Nephron progenitor cell (in vitro differentiated cells): ENCODE measurements around the gene UTY.

ENCODE experiments used
- DNase-seq: peaks from one replicate; pipeline ENCODE4 v3.0.0; 2021
- H3K27ac Mint-ChIP-seq: 2 replicates; pipeline ENCODE4 v1.8.0; 2021; ENCODE audit warnings: mild to moderate bottlenecking, moderate library complexity, mixed read lengths
- H3K27me3 Mint-ChIP-seq: 2 replicates; pipeline ENCODE4 v1.8.0; 2021; ENCODE audit warnings: mild to moderate bottlenecking, low read depth, mixed read lengths; ENCODE audit not compliant: poor library complexity
- H3K36me3 Mint-ChIP-seq: 2 replicates; pipeline ENCODE4 v1.8.0; 2021; ENCODE audit warnings: low read depth, mixed read lengths
- H3K4me1 Mint-ChIP-seq: 2 replicates; pipeline ENCODE4 v1.8.0; 2021; ENCODE audit warnings: mixed read lengths
- H3K4me3 Mint-ChIP-seq: 2 replicates; pipeline ENCODE4 v1.8.0; 2021; ENCODE audit warnings: mild to moderate bottlenecking, moderate library complexity, mixed read lengths
- H3K9me3 Mint-ChIP-seq: 2 replicates; pipeline ENCODE4 v1.8.0; 2021; ENCODE audit warnings: mild to moderate bottlenecking, moderate library complexity, mixed read lengths
- CTCF ChIP-seq: fragments of 200-600 bp; sonication (generic); IDR thresholded peaks from 2 replicates; pipeline ENCODE4 v1.5.0; 2021; ENCODE audit warnings: antibody characterized with exemption

The UTY gene

GRCh38 chrY:13381110-13381683 is 98.6 kb downstream of the UTY start:
- H3K4me3 Mint-ChIP-seq, result no peak overlapping the region
- H3K9me3 Mint-ChIP-seq, result no peaks in the 10 kb centered on the region
- no peaks in the 10 kb centered on the region for H3K36me3 Mint-ChIP-seq
- no peak for DNase-seq
- no peak overlapping the region for H3K27ac Mint-ChIP-seq
- no peaks in the 10 kb centered on the region for H3K4me1 Mint-ChIP-seq
- TF ChIP-seq CTCF, result no peak
- H3K27me3 Mint-ChIP-seq, result no peaks in the 10 kb centered on the region

GRCh38 chrY:13370868-13371800 is 108.7 kb downstream of the UTY start:
- Mint-ChIP-seq H3K36me3 (no peaks in the 10 kb centered on the region), H3K27ac (no peak overlapping the region), H3K4me3 (no peak overlapping the region), H3K4me1 (no peaks in the 10 kb centered on the region), H3K9me3 (no peaks in the 10 kb centered on the region), H3K27me3 (no peaks in the 10 kb centered on the region)
- no peak for TF ChIP-seq CTCF
- DNase-seq, result no peak

DNA sequence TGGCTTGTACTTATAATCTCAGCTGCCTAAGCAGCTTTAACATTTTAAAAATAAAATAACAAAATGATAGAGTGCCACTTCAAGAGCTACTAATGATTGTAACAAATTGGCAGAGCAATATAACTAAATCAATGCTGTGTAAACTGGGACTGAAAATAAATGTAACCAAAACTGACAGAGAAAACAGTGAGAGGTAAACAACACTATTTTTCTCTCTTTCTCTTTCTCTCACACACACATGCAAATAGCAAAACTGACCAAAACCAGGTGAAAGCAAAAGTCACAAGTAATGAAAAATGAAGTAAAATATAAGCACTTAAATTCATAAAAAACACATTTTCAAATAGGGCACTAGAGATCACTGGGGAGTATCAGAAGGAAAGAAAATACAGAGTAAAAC is 109.6 kb downstream of the UTY start:
- H3K27ac Mint-ChIP-seq, result no peak overlapping the region
- no peaks in the 10 kb centered on the region for H3K27me3 Mint-ChIP-seq
- H3K4me1 Mint-ChIP-seq, result no peaks in the 10 kb centered on the region
- no peaks in the 10 kb centered on the region for H3K36me3 Mint-ChIP-seq
- H3K9me3 Mint-ChIP-seq, result no peaks in the 10 kb centered on the region
- TF ChIP-seq CTCF, result no peak
- no peak overlapping the region for H3K4me3 Mint-ChIP-seq
- no peak for DNase-seq

DNA sequence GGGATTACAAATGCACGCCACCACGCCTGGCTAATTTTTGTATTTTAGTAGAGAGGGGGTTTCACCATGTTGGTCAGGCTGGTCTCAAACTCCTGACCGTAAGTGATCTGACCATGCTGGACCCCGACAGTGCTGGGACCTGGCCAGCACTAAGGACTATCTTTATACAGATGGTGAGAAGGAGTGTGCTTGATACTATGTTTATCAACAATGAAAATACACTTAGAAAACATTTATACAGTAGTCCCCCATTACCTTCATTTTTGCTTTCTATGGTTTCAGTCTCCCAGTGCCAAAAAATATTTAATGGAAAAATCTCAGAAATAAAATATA is 111.4 kb downstream of the UTY start:
- Mint-ChIP-seq H3K27ac (no peak overlapping the region), H3K36me3 (no peaks in the 10 kb centered on the region), H3K4me1 (no peaks in the 10 kb centered on the region), H3K9me3 (no peaks in the 10 kb centered on the region), H3K27me3 (no peaks in the 10 kb centered on the region), H3K4me3 (no peak overlapping the region)
- no peak for DNase-seq
- TF ChIP-seq CTCF, result no peak

- H3K4me3 Mint-ChIP-seq, result no peak overlapping the region
- no peaks in the 10 kb centered on the region for H3K27me3 Mint-ChIP-seq
- H3K36me3 Mint-ChIP-seq, result no peaks in the 10 kb centered on the region
- DNase-seq, result no peak
- H3K9me3 Mint-ChIP-seq, result no peaks in the 10 kb centered on the region
- no peak overlapping the region for H3K27ac Mint-ChIP-seq
- no peak for TF ChIP-seq CTCF
- no peaks in the 10 kb centered on the region for H3K4me1 Mint-ChIP-seq
These were observed 116.2 kb downstream of the UTY start for GRCh38 chrY:13363641-13364040.

GRCh38 chrY:13362662-13363061 is 117.2 kb downstream of the UTY start:
- no peak for DNase-seq
- H3K9me3 Mint-ChIP-seq, result no peaks in the 10 kb centered on the region
- H3K4me1 Mint-ChIP-seq, result no peaks in the 10 kb centered on the region
- H3K36me3 Mint-ChIP-seq, result no peaks in the 10 kb centered on the region
- H3K27ac Mint-ChIP-seq, result no peak overlapping the region
- no peak overlapping the region for H3K4me3 Mint-ChIP-seq
- TF ChIP-seq CTCF, result no peak
- no peaks in the 10 kb centered on the region for H3K27me3 Mint-ChIP-seq
